Brain pericyte (primary cell): Measurements from ENCODE around the gene TMEM222.
"Not testable (repeated sequence)": the region's sequence is repeated elsewhere in the genome, so short reads cannot be mapped to it uniquely, and the experiment has no call there.

Source experiments
- DNase-seq: peaks from one replicate; pipeline ENCODE4 v3.0.0-alpha.2; 2012; ENCODE audit warnings: low read depth, low spot score

Gene TMEM222

DNA sequence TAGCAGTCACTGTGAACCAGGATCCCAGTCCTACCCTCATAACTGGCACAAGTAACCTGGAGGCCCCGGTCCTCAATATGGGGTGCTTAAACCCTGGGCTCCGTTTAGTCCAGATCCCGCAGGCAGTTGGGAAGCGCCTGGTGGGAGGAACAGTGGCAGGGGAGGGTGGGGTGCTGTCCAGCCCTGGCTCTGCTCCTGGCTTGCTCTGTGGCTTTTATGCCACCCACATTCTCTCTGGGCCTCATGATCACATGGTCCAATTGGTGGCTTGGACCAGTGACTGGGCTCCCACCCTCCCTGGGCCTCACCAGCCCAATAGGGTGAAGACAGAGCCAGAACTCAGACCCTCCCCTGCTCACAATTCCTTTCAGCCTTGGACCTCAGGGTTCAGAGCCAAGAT lies 58.3 kb downstream of the TMEM222 start:
- DNase-seq: no peak

DNA sequence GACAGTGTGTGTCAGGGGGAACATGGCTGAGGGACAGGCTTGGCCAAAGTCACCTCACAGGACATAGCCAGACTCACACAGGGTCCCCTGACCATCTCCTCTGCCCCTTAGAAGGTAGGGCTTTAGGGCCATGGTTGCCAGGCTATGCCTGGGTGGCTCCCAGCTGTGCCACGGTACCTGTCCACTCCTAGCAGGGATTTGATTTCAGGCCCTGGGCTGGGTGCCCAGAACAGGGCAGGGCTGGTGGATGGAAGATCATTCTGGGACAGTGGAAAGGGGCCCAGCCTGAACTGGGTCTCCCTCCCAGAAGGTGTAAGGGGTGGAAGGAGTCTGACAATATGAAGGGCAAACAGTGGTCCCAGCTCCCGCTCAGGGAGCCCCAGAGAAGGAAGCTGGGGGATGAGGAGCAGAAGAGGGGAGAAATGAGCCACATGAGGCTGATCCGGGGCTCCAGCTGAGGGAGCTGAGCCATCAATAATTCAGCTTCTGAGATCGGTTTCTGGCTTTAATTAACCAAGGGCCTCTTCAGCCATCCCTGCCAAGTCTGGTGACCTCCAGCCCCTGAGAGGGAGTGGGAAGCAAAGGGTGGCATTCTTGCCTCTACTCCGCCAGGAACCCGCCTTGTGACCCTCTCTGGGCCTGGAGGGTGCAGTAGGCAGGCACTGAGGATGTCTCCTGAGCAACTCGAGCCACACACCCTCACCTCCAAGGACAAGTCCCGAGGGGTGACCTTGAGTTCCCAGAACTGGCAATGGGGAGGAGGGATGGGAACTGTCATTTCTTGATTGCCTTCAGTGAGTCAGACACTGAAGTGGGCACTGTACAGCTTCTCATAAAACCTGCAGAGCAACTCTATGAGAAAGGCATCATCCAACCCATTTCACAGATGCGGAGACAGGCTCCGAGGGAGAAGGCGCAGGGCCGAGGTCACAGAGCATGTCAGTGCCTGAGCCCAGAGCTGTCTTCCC lies 59.1 kb downstream of the TMEM222 start:
- DNase-seq: no peak

DNA sequence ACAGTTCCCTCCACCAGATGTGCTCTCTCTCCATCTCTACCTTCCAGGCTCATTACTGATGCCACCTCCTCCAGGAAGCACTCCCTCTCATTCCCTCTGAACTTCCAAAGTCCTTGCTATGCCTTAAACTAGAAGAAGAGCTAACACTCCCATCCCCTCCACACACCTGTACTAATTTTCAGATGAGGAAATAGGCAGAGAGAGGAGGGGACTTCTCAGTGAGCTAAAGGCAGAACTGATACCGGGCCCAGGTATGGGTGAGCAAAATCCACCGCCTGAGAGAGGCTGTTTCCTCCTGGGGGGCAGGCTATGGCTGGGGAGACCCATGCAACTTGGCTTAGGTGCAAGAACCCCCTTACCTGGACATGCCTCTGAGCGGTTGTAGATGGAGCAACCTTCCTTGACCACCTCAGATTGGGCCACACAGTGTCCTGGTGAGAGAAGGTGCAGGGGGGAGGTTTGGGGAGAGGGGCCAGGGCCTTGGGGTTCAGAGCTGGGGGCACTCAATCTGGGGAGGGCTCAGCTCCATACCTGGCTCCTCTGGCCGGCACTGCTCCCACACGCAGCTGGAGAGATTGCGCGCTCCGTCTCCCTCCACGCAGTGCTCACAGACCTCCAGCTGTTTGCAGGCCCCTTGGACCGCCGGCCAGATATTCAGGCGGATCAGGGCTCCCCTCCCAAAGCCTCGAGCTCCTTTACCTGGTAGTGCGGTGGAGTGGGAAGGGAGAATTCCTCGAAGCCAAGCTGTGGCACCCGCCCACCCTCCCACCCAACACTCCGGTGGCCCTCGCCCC lies 60.2 kb downstream of the TMEM222 start:
- DNase-seq: no peak

DNA sequence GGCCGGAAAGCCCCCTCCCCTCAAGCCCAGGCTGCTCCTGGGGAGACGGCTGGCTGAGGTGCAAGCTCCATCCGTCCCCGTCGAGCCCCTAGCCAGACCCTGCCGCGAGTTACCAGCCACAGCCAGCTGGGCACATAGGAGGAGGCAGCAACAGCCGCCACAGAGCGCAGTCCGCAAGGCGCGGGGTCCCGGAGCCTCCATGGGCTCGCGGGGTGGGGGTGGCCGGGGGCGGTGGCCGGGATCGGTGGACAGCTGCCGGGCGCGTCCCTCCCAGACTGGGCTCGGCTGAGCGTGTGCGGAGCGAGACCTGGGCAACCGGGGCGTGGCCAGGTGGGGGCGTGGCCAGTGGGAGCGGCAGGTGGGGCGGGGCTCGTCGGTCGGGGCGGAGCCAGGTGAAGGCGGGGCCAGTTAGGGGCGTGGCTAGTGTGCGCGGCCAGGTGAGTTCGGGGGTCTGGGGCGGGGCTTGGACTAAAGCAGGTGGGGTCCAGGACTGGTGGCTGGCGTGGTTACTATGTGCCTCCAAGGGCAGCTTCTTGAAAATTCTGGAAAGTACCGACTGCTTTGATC lies 61.2 kb downstream of the TMEM222 start, which contains the start of gene CD164L2:
TSS of gene CD164L2 (minus strand) at position 295 of the 567 bp plus-strand sequence. CDS start at position 201, 94 bp downstream.
- no peak for DNase-seq

DNA sequence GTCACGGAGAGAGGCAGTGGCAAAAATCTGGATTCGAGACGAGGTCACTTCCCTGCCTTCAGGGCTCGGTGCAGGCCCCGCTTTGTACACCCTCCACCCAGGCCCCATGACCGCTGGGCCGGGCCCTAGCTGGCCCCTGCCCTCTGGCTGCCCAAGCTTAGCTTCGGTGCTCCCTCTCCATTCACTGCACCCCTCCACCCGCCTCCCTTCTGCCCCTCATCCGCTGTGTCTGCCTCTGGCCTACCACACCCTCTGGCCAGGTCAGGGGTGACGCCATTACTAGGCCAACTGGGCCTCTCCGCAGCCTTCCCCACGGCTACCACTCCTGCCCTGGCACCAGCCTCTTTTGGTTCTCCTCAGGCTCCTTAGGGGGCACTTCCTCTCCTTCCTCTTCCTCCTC lies 61.7 kb downstream of the TMEM222 start:
- DNase-seq: no peak

DNA sequence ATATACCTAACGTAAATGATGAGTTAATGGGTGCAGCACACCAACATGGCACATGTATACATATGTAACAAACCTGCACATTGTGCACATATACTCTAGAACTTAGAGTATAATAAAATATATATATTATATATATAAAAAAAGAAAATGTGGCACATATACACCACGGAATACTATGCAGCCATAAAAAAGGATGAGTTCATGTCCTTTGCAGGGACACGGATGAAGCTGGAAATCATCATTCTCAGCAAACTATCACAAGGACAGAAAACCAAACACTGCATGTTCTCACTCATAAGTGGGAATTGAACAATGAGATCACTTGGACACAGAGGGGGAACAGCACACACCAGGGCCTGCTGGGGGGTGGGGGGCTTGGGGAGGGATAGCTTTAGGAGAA lies 62.8 kb downstream of the TMEM222 start:
- not testable (repeated sequence) for DNase-seq
